Activated CD8-positive, alpha-beta memory T cell treated with anti-CD3 and anti-CD28 coated beads, Interleukin-2, amount 50 U/mL, for 48 hours (primary cell): ENCODE results near the gene PLCL2.

Source experiments
- DNase-seq: peaks from one replicate; pipeline ENCODE4 v3.0.0-alpha.2; 2020

The PLCL2 gene

DNA sequence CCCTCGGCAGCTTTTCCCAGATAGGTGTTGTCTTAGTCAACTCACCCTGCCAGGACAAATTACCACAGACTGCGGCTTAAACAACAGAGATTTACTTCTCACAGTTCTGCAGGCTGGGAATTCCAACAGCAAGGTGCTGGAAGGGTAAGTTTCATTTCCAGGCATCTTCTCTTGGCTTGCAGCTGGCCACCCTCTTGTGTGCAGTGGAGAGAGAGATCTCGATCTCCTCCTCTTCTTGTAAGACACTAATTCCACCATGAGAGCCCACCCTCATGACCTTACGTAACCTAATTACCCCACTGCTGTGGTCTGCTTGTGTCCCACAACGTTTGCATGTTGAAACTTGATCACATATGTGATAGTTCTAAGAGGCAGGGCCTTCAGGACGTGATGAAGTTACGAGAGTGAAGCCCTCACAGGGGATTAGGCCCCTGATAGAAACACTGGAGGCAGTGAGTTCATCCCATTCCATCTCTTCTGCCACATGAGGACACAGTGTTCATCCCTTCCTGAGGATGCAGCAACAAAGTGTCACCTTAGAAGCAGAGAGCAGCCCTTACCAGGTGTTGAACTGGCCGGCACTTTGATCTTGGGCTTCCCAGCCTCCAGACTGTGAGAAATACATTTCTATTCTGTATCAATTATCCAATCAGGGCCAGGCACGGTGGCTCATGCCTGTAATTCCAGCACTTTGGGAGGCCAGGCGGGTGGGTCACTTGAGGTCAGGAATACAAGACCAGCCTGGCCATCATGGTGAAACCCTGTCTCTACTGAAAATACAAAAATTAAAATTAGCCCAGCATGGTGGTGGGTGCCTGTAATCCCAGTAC is 247.7 kb downstream of the PLCL2 start:
- DNase-seq = peak; percentile 23

GRCh38 chr3:17133632-17134545 is 249.1 kb downstream of the PLCL2 start:
- DNase-seq = peak; percentile 40

GRCh38 chr3:17135696-17136095 is 250.9 kb downstream of the PLCL2 start:
- DNase-seq = peak; percentile 18

- DNase-seq = peak; percentile 23
Measured at GRCh38 chr3:17136136-17136721, 251.5 kb downstream of the PLCL2 start.

- DNase-seq = peak; percentile 29
Measured at GRCh38 chr3:17137321-17137826, 252.6 kb downstream of the PLCL2 start.

- peak; percentile 32 for DNase-seq
Measured at GRCh38 chr3:17138246-17139039, 253.7 kb downstream of the PLCL2 start.
